GM18517 (cell line): Measurements from ENCODE around the gene RASEF.
"Not testable (repeated sequence)": the region's sequence is repeated elsewhere in the genome, so short reads cannot be mapped to it uniquely, and the experiment has no call there.

ENCODE experiments used
- ATAC-seq: cut with Tn5 transposase; IDR thresholded peaks from one replicate; pipeline ENCODE4 v1.9.1; 2021; ENCODE audit warnings: mild to moderate bottlenecking, moderate library complexity; ENCODE audit not compliant: unreplicated experiment

The RASEF gene

DNA sequence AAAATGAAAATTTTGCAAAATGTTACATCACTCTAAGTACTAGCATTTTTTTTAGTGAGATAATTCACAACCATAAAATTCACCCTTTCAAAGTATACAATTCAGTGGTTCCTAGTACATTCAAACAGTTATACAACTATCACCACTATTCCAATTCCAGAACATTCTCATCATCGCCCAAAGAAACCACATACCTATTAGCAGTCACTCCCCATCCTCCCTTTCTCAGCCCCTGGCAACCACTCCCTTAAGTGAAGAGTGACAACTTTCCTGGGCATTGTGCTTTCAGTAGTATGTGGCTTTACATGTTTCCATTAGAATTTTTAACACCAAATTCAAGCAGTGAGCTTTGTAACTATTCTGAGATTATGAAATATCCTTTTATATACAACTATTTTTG is 81.4 kb downstream of the RASEF start:
- ATAC-seq: no peak

- ATAC-seq: no peak
Measured at GRCh38 chr9:82975176-82975575, 87.8 kb downstream of the RASEF start.

DNA sequence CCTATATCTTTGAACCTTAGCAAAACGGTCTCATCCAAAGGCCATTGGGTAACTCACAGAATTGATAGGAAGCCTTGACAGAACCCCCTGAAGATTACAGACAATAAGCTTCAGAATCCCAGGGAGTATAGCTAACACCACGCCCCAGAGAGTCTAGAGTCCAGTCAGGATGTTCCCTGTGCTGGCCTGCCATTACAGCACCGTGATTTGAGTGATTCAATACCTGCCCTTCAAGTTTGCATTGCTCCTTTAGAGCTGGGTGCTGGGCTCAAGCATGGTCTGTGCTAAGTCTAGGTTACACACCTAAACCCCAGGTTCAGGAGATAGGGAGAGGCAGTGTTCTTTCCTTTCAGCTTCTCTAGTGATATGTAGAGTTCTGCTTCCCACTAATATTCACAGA is 90.5 kb downstream of the RASEF start:
- ATAC-seq: no peak

DNA sequence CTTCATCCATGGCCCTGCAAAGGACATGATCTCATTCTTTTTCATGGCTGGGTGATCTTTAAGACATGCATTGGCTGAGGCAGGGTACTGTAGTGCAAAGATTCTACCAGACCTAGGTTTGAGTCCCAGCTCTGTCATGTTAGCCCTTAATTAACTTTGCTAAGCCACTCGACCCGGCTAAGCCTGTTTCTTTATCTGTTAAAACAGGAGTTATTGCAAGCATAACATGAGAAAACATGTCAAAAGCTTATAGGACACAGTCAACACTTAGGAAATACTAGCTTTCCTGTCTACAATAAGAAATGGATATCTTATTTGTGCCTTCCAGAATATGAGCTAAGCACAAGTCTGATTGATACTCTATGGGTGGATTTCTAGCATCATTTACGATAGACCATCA is 92.6 kb downstream of the RASEF start:
- ATAC-seq: no peak

DNA sequence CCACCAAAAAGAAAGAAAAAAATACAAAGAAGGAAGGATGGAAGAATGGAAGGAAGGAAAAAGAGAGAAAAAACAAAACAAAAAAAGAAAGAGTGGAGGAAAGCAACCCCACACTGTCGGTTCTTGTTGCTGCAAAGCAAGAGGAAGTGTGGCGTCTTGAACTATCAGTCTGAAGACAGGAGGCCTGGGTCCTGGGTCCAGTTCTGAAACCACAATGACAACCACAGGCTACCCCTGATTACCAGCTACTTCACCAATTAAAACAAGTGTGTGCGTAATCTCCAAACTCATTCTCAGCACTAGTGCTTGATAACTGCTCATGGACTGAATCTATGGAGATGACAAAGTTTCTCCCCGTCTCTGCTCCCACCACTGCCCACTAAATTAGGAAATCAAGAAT is 93.7 kb downstream of the RASEF start:
- no peak for ATAC-seq

- ATAC-seq: no peak
Measured at GRCh38 chr9:82968816-82969215, 94.1 kb downstream of the RASEF start.

- ATAC-seq: no peak
Measured at GRCh38 chr9:82968388-82968787, 94.6 kb downstream of the RASEF start.

GRCh38 chr9:82961504-82962125 is 101.3 kb downstream of the RASEF start:
- ATAC-seq: peak; percentile 84

DNA sequence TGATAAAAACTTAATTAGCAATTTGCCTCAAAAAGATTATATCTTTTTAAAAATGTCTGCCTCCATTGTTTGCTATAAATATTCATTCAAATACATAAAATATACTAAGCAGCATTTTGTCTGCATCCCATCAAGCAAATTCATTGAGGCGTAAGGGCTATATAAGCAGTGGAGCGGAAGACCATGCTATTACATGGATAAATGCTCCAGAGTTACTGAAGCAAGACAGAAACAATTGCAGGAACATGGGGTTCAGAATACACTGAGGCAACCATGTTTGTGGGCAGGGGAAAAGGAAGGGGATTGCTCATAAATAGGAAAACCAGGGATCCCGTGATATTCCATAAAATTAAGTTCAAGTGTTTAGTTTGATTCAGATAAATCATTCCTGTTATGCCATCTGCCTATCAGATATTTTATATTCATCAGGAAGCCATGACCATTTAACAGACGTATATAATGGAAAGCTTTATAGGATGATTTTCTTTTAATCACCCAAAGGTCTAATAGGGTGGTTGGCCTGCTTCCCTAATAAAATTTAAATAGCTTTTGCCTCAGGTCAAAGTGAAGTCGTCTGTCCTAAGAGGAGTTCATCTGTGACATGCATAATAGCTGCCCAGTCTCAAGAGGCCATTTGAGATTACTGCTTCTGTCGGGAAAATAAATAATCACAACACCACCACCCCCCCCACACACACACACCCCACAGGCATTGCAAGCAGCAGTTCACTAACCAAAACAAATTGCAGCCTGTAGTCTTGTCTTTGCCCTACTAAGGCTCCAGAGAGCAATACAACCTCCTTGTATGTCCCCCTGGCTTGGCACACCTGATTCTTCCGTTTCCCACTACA is 105.2 kb downstream of the RASEF start:
- no peak for ATAC-seq

GRCh38 chr9:82949203-82949602 is 113.7 kb downstream of the RASEF start:
- ATAC-seq: no peak

DNA sequence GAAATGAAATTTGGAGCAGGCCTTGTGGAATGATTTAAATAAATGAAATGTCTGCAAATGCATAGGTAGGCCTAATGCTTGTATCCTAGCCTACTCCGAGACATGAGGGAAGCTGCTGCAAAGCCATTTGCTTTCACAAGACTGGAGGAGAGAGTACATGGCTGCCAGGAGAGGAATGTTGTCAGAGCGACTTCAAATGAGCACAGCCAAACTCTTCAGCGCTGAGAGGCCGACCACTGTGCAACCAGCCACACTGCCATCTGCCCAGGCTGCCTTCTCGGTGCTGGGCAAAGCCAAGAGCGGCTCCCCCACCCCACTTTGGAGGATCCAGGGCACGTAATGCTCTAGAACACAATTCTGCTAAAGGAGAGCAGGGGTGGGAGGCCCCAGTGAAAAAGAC is 122.6 kb downstream of the RASEF start:
- no peak for ATAC-seq

DNA sequence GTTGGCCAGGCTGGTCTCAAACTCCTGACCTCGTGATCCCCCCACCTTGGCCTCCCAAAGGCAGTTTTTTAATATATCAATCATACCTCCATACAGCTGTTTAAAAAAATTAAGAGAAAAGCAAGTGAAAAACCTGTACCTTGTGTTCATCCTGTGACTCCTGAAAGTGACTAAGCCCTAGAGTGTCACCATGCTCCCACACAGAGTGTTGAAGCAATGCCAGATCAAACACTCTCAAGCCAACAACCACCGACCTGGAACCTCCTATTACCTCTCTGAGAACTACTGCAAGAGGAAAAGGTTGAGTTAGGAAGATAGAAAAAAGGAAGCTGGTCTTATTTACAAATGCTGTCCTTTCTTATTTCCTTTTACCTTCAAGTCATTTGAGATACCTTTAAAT is 123.5 kb downstream of the RASEF start:
- ATAC-seq: no peak

DNA sequence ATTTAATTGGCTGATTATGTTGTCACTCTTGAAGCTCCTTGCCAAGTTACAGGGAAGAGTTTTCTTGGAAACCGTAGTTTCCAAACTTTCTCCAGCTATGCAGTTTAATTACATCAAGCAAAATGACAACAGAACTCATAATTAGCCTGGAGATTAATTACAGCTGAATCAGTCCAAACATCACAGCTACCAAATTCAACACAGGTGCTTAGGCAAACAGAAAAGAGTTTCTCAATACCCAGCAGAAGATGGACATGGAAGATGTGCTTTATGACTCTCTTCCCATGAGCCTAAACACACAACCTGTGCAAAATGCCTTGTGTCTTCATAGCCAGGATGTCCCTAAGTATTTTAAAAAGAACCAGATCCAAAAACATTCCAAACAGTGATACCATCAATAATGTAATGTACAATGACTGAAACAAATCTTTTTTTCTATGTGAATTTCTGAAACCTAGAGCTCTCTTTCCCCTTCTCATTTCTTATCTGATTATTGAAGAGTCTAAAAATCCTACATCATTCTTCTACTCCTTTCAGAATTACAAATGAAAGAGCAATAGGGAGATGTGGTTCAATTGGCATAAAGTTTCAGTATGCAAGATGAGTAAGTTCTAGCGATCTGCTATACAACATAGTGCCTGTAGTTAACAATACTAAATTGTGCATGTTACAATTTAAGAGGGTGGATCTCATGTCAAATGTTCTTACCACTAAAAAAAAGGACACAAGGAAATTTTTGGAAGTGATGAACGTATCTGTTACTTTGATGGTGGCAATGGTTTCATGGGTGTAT is 124.3 kb downstream of the RASEF start:
- ATAC-seq: no peak

GRCh38 chr9:82936561-82936960 is 126.4 kb downstream of the RASEF start:
- not testable (repeated sequence) for ATAC-seq

- ATAC-seq: no peak
Measured at GRCh38 chr9:82934949-82935348, 128.0 kb downstream of the RASEF start.

- not testable (repeated sequence) for ATAC-seq
Measured at GRCh38 chr9:82934025-82934424, 128.9 kb downstream of the RASEF start.

- ATAC-seq: no peak
Measured at GRCh38 chr9:82930116-82930515, 132.8 kb downstream of the RASEF start.
